Breast epithelium (tissue), 4 donors: Measurements from ENCODE around the gene ASIC4. TPM values are rescaled to one million over a fixed set of nuclear protein-coding genes. Genes with fewer than 3 reads are reported as not detected.

Experiments used
- DNase-seq, 2 donors: peaks; one replicate each; pipeline ENCODE4 v3.0.0-alpha.2; 2019; ENCODE audit warnings: low spot score in 2 of 2
- H3K27ac ChIP-seq, 2 donors: fragments of 200-600 bp; sonication (generic) in 1 of 2; one replicate each; pipeline ENCODE4 v1.5.1; 2016 to 2019; ENCODE audit warnings: mild to moderate bottlenecking in 1 of 2
- H3K27me3 ChIP-seq, 2 donors: fragments of 200-600 bp; sonication (generic) in 1 of 2; one replicate each; pipeline versions ENCODE4 v1.5.1 to v1.6.0; 2017 to 2019; ENCODE audit warnings: control low read depth in 1 of 2, mild to moderate bottlenecking in 1 of 2
- H3K36me3 ChIP-seq: fragments of 200-600 bp; one replicate; pipeline ENCODE4 v1.5.1; 2019
- H3K4me1 ChIP-seq, 2 donors: fragments of 200-600 bp; sonication (generic); one replicate each; pipeline ENCODE4 v1.5.1; 2016 to 2019; ENCODE audit warnings: control low read depth in 1 of 2
- H3K4me3 ChIP-seq, 3 donors: fragments of 200-600 bp; sonication (generic); 1 replicate in 2 of 3; 2 replicates in 1 of 3; pipeline ENCODE4 v1.5.1; 2016 to 2019; ENCODE audit warnings: mild to moderate bottlenecking in 3 of 3, moderate library complexity in 2 of 3
- H3K9me3 ChIP-seq, 2 donors: fragments of 200-600 bp; sonication (generic) in 1 of 2; one replicate each; pipeline ENCODE4 v1.5.1; 2016 to 2019; ENCODE audit warnings: control low read depth in 1 of 2
- CTCF ChIP-seq, 3 donors: fragments of 450-650 bp; IDR thresholded peaks; one replicate each; pipeline ENCODE4 v1.5.1; 2016 to 2017; ENCODE audit warnings: antibody characterized with exemption in 3 of 3, mild to moderate bottlenecking in 3 of 3, moderate library complexity in 3 of 3
- POLR2A ChIP-seq: fragments of 450-650 bp; IDR thresholded peaks from one replicate; pipeline ENCODE4 v1.6.1; 2016; ENCODE audit warnings: antibody characterized with exemption, mild to moderate bottlenecking, moderate library complexity
- POLR2AphosphoS5 ChIP-seq, 3 donors: sonication (generic); formaldehyde crosslinking; IDR thresholded peaks; one replicate each; pipeline ENCODE4 v1.6.1; 2017; ENCODE audit warnings: antibody characterized with exemption in 3 of 3
- intact Hi-C: fragments of 100-400 bp; cut with DNase I; formaldehyde crosslinking; loops from one replicate; pipeline ENCODE4 v1.15.1; 2023; ENCODE audit warnings: low total_unique reads
- total RNA-seq, 3 donors: library from RNA; depleted of rRNA; stranded (reverse); fragments of >200 nt; gene quantifications; one replicate each; pipeline ENCODE4 v1.1.0, GENCODE V29; 2016

ASIC4 gene
- total RNA-seq, 3 donors from 2014 or later: 0.44 TPM; not detected in 2

- Histone ChIP-seq H3K9me3 (no peaks in the 10 kb centered on the region), H3K36me3 (no peaks in the 10 kb centered on the region), H3K27me3 (peaks cover 2 to 64% of the 10 kb centered on the region in 2 donors), H3K27ac (no peak overlapping the region), H3K4me3 (no peak overlapping the region), H3K4me1 (peaks cover 0 to 8% of the 10 kb centered on the region in 2 donors)
- DNase-seq: no peak
- TF ChIP-seq CTCF (IDR thresholded peaks at IDR 0.05) (no peak), POLR2A (no peak), POLR2AphosphoS5 (IDR thresholded peaks at IDR 0.05) (no peak)
- intact Hi-C loops: loop anchor here (10.0 kb wide), 2 partner anchors 51 to 121 kb away; no protein-coding TSS in a partner anchor
These were observed 11.4 kb downstream of the ASIC4 start for GRCh38 chr2:219525533-219526232.

- no peak for DNase-seq
- intact Hi-C loops: loop anchor here (10.0 kb wide), 2 partner anchors 52 to 122 kb away; no protein-coding TSS in a partner anchor
- Histone ChIP-seq H3K27ac (no peak overlapping the region), H3K27me3 (peaks cover 2 to 67% of the 10 kb centered on the region in 2 donors), H3K4me3 (no peak overlapping the region), H3K36me3 (no peaks in the 10 kb centered on the region), H3K9me3 (no peaks in the 10 kb centered on the region), H3K4me1 (peaks cover 0 to 8% of the 10 kb centered on the region in 2 donors)
- TF ChIP-seq POLR2AphosphoS5 (IDR thresholded peaks at IDR 0.05) (no peak), CTCF (IDR thresholded peaks at IDR 0.05) (no peak), POLR2A (no peak)
These were observed 12.2 kb downstream of the ASIC4 start for GRCh38 chr2:219526320-219527075.

- Histone ChIP-seq H3K4me1 (peaks cover 0 to 6% of the 10 kb centered on the region in 2 donors), H3K36me3 (no peaks in the 10 kb centered on the region), H3K27ac (no peak overlapping the region), H3K9me3 (no peaks in the 10 kb centered on the region), H3K27me3 (peaks cover 2 to 66% of the 10 kb centered on the region in 2 donors), H3K4me3 (no peak overlapping the region)
- no peak for DNase-seq
- intact Hi-C loops: loop anchor here (10.0 kb wide), 2 partner anchors 52 to 122 kb away; no protein-coding TSS in a partner anchor
- no peak for TF ChIP-seq CTCF (IDR thresholded peaks at IDR 0.05)
- no peak for TF ChIP-seq POLR2A
- no peak for TF ChIP-seq POLR2AphosphoS5 (IDR thresholded peaks at IDR 0.05)
These were observed 12.8 kb downstream of the ASIC4 start for GRCh38 chr2:219527076-219527394.

- H3K4me3 ChIP-seq: no peak overlapping the region
- no peak for TF ChIP-seq POLR2A
- TF ChIP-seq CTCF (IDR thresholded peaks at IDR 0.05): no peak
- no peak for TF ChIP-seq POLR2AphosphoS5 (IDR thresholded peaks at IDR 0.05)
- peaks cover 0 to 2% of the 10 kb centered on the region in 2 donors for H3K4me1 ChIP-seq
- peaks cover under 1 to 63% of the 10 kb centered on the region in 2 donors for H3K27me3 ChIP-seq
- H3K9me3 ChIP-seq: no peaks in the 10 kb centered on the region
- no peaks in the 10 kb centered on the region for H3K36me3 ChIP-seq
- H3K27ac ChIP-seq: no peak overlapping the region
- intact Hi-C loops: loop anchor here (10.0 kb wide), 2 partner anchors 53 to 123 kb away; no protein-coding TSS in a partner anchor
- no peak for DNase-seq
These were observed 13.2 kb downstream of the ASIC4 start for GRCh38 chr2:219527472-219527871.
